Measurements from ENCODE around the gene KIAA0513. TPM values are rescaled to one million over a fixed set of nuclear protein-coding genes. Genes with fewer than 3 reads are reported as not detected.
"Not testable (repeated sequence)": the region's sequence is repeated elsewhere in the genome, so short reads cannot be mapped to it uniquely, and the experiment has no call there.

Gene KIAA0513
- total RNA-seq, 1 donor from 2014 or later: 4.7 TPM

GRCh38 chr16:85104821-85105391 lies 77.3 kb downstream of the KIAA0513 start:
- intact Hi-C loops (cut with micrococcal nuclease): no loop called here

- intact Hi-C loops (cut with micrococcal nuclease): no loop called here
Observed at GRCh38 chr16:85105475-85105874, 77.9 kb downstream of the KIAA0513 start.

GRCh38 chr16:85107083-85107482 lies 79.5 kb downstream of the KIAA0513 start:
- intact Hi-C loops (cut with micrococcal nuclease): no loop called here

GRCh38 chr16:85107532-85107931 lies 79.9 kb downstream of the KIAA0513 start:
- intact Hi-C loops (cut with micrococcal nuclease): no loop called here

- intact Hi-C loops (cut with micrococcal nuclease): no loop called here
Observed at GRCh38 chr16:85110105-85110504, 82.5 kb downstream of the KIAA0513 start.

- intact Hi-C loops (cut with micrococcal nuclease): no loop called here
Observed at GRCh38 chr16:85111184-85111583, 83.6 kb downstream of the KIAA0513 start.

- intact Hi-C loops (cut with micrococcal nuclease): no loop called here
Observed at GRCh38 chr16:85112364-85112763, 84.8 kb downstream of the KIAA0513 start, which contains the start of gene CIBAR2. TSS of gene CIBAR2 (minus strand) at chr16:85112472. CDS start at chr16:85112352, 120 bp downstream.

GRCh38 chr16:85113168-85113733 lies 85.7 kb downstream of the KIAA0513 start:
- intact Hi-C loops (cut with micrococcal nuclease): no loop called here

- intact Hi-C loops (cut with micrococcal nuclease): no loop called here
Observed at GRCh38 chr16:85113913-85114312, 86.3 kb downstream of the KIAA0513 start.

- intact Hi-C loops (cut with micrococcal nuclease): no loop called here
Observed at GRCh38 chr16:85114909-85115567, 87.4 kb downstream of the KIAA0513 start.

GRCh38 chr16:85117418-85117817 lies 89.8 kb downstream of the KIAA0513 start:
- intact Hi-C loops (cut with micrococcal nuclease): no loop called here

- intact Hi-C loops (cut with micrococcal nuclease): no loop called here
Observed at GRCh38 chr16:85120006-85120340, 92.4 kb downstream of the KIAA0513 start.

- intact Hi-C loops (cut with micrococcal nuclease): not testable (repeated sequence)
Observed at GRCh38 chr16:85123441-85123840, 95.8 kb downstream of the KIAA0513 start.

- intact Hi-C loops (cut with micrococcal nuclease): no loop called here
Observed at GRCh38 chr16:85123891-85124635, 96.5 kb downstream of the KIAA0513 start.

GRCh38 chr16:85124636-85125346 lies 97.2 kb downstream of the KIAA0513 start:
- intact Hi-C loops (cut with micrococcal nuclease): no loop called here

- intact Hi-C loops (cut with micrococcal nuclease): no loop called here
Observed at GRCh38 chr16:85125570-85126393, 98.2 kb downstream of the KIAA0513 start.

- intact Hi-C loops (cut with micrococcal nuclease): no loop called here
Observed at GRCh38 chr16:85126394-85126704, 98.8 kb downstream of the KIAA0513 start.

GRCh38 chr16:85126705-85127378 lies 99.2 kb downstream of the KIAA0513 start:
- intact Hi-C loops (cut with micrococcal nuclease): no loop called here

GRCh38 chr16:85127379-85127723 lies 99.8 kb downstream of the KIAA0513 start:
- intact Hi-C loops (cut with micrococcal nuclease): no loop called here

GRCh38 chr16:85128079-85128837 lies 100.7 kb downstream of the KIAA0513 start:
- intact Hi-C loops (cut with micrococcal nuclease): no loop called here
